ENCODE measurements around the gene CAMTA1. TPM values are rescaled to one million over a fixed set of nuclear protein-coding genes. Genes with fewer than 3 reads are reported as not detected.

CAMTA1 gene
- total RNA-seq, 1 donor from 2014 or later = 79.3 TPM

DNA sequence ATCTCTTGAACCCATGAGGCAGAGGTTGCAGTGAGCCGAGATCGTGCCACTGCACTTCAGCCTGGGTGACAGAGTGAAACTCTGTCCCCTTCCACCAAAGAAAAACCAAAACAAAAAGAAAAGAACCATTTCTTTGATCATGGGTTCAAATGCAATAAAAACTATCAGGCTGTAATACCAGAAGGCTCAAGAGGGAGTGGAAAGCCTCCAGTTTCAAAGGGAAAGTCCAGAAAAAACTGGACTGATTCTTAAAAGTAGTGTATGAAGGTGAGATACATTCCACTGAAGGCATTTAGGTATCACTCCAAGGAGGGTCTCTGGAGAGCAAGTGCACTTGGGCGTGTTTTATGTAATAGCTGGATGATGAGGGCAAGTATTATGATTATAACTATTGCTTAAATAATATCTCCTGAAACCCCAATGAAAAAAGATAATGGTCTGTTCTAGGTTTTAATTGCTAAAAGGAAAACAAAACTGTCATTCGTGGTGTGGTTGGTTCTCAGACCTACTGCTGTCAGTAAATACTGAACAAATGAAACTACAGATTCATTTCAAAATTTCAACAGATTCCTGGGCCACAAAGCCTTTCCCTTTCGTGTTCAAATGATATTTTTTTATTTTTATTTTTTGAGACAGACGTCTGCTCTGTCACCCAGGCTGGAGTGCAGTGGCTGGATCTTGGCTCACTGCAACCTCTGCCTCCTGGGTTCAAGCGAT is 6.0 kb upstream of the CAMTA1 start:
- DNase-seq (ENCODE audit: low read depth) = no peak

DNA sequence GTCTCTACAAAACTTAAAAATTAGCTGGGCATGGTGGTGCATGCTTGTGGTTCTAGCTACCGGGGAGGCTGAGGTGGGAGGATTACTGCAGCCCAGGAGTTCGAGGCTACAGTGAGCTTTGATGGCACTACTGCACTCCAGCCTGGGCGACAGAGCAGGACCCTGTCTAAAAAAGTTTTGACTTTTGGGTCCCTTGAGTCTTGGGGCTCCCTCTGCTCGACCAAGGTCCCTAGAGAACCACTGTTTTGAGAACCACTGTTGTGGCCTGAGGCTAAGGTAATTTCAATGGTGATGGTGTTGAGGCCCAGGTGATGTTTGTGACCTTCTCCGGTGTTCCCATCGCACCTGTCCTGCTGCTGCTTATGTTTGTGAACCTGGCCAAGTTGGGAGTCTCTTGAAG is 3.1 kb upstream of the CAMTA1 start:
- no peak for DNase-seq (ENCODE audit: low read depth)

DNA sequence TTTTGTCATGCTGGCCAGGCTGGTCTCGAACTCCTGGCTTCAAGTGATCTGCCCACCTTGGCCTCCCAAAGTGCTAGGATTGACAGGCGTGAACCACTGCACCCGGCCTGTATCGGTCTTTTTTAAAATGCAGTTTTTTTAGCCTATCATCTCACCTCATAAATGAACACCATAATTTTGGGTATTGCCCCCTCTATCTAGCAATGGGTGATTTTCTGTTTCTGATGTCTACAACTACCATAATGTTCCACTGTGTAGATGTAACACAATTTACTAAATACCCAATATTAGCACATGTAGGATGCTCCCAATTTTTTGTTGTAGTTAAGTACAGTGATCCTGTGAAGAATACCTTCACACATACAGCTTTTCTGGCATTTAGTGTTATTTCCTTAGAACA is 2.0 kb upstream of the CAMTA1 start:
- DNase-seq (ENCODE audit: low read depth) = no peak

DNA sequence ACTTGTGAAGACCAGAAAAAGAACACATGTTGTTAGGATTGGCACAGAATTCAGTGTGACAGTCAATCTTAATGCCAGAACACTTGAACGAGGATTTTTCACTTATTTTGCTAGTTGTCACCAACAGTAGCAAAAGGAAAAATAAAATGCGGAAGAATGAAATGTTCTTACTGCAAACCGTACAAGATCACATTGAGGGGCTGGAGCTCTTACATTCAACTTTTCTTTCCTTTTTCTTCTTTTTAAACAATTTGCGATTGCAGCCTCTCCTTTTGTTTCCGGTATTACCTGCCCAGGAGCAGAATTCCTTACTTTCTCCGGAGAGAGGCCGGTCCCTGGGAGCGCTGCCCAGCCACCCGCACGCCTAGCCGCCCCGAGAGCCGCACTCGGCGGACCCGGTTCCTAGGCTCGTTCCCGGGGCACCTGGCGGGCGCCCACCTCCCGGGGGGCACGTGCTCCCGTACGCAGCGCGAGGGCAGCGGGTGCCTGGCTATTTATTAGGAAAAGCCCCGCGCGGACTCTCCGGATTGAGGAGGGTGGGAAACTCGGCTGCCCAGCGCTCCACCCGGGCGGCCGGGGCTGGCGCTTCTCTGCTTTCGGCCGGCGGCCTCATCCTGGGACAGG is 1.2 kb upstream of the CAMTA1 start:
- peak; percentile 30 for DNase-seq (ENCODE audit: low read depth)

- peak; percentile 100 for DNase-seq (ENCODE audit: low read depth)
These were observed 515 bp upstream of the CAMTA1 start for GRCh38 chr1:6784560-6785317.

- DNase-seq (ENCODE audit: low read depth) = no peak
These were observed 663 bp downstream of the CAMTA1 start for GRCh38 chr1:6785728-6786505.

DNA sequence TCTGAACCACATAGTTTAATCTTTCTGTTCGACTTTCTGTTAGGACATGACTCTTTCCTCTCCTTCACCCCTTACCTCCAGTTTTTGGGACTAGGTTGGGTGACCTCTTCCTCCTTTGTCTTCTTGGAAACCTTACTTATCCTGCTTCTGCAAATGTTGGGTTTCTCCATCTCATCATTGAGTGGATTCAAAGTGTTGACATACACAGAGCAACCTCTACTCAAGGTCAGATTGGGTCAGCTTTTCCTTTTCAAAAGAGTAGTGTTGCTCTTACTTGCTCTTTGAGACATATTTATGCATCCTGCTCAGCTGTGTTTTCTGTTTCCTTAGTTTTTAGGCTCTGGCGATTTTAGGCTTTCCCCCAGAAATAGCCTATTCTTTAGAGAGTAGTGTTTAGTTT is 3.7 kb downstream of the CAMTA1 start:
- DNase-seq (ENCODE audit: low read depth) = no peak

GRCh38 chr1:6790146-6790545 is 4.9 kb downstream of the CAMTA1 start:
- no peak for DNase-seq (ENCODE audit: low read depth)

GRCh38 chr1:6794164-6794563 is 8.9 kb downstream of the CAMTA1 start:
- DNase-seq (ENCODE audit: low read depth) = peak; percentile 70

DNA sequence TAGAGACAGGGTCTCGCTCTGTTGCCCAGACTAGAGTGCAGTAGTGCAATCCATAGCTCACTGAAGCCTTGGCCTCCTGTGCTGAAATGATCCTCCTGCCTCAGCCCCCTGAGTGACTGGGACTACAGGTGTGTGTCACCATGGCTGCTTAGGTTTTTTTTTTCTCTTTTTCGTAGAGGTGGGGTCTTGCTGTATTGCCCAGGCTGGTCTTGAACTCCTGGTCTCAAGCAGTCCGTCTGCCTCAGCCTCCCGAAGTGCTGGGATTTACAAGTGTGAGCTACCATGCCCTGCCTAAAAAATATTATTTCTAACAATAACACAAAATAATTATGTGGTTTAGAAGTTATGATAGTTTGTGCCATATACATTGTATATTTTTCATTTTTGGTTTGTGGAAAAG is 9.9 kb downstream of the CAMTA1 start:
- DNase-seq (ENCODE audit: low read depth) = no peak

DNA sequence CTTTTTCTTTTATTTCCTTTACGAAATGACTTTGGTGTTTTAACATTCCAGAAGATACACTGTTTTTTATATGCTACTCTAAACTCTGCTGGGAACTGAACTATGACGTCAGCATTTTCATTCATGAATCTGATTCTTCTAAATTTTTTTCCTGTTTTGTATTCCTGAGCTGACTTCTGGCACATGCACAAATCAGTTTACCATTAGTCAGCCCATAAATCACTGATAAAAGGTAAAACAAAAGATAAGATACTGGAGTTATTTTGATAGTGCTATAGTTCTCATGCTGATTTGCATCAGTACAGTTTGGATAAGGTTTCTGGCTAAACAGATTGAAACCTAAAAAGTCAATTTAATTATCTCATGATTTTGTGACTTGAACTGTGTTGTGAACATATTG is 10.4 kb downstream of the CAMTA1 start:
- DNase-seq (ENCODE audit: low read depth) = peak; percentile 38

GRCh38 chr1:6796095-6796494 is 10.8 kb downstream of the CAMTA1 start:
- no peak for DNase-seq (ENCODE audit: low read depth)

DNA sequence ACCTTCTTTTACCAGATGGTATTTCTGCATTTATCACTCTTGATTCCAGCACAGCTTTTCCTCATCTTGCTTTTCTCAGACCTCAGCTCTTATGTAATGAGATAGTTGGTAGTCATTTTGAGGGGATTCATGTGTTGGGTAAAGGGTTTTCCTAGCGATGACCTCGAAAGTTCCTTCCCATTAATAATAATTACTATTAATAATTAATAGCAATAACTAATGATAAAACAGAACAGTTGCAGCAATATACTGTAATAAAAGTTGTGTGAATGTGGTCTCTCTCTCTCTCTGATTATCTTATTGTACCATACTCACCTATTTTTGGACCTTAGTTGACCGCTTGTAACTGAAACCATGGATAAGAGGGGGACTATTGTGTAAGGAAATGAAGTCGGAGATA is 14.2 kb downstream of the CAMTA1 start:
- DNase-seq (ENCODE audit: low read depth) = no peak

- peak; percentile 59 for DNase-seq (ENCODE audit: low read depth)
These were observed 15.5 kb downstream of the CAMTA1 start for GRCh38 chr1:6800745-6801144.

GRCh38 chr1:6801199-6801598 is 15.9 kb downstream of the CAMTA1 start:
- DNase-seq (ENCODE audit: low read depth) = no peak

DNA sequence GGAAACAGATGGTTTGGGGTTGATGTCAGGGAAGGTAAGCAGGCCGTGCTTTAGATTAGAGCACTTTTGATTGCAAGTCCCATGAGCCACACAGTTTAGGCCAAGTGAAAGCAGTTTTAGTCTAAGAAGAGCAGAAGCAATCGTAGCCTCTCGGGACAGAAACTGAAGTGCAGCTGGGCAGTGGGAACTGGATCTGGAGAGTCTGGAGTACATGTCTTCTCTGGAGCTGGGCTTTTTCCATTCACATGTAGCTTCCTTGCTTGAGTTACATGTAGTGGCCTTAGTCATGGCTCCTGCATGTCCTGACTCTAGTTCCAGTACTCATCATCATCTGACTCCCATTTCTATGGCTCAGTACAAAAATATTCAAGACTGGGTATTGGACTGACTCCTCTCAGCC is 16.7 kb downstream of the CAMTA1 start:
- peak; percentile 56 for DNase-seq (ENCODE audit: low read depth)

DNA sequence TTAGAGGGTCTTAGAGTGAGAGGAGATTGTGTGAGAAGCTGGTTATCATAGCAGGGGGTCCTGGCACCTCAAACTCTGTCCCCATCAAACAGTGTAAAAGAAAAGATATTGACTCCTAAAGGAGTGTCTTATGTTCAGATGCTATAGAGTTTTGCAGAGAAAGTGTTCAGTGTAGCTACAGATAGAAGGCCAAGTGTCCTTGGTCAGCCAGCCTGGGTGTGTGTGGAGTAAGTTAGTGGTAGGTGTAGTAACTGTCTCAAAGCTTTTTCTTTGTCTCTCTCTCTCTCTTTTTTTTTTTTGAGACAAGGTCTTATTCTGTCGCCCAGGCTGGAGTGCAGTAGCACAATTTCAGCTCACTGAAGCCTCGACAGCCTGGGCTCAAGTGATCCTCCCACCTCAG is 17.2 kb downstream of the CAMTA1 start:
- DNase-seq (ENCODE audit: low read depth) = no peak

DNA sequence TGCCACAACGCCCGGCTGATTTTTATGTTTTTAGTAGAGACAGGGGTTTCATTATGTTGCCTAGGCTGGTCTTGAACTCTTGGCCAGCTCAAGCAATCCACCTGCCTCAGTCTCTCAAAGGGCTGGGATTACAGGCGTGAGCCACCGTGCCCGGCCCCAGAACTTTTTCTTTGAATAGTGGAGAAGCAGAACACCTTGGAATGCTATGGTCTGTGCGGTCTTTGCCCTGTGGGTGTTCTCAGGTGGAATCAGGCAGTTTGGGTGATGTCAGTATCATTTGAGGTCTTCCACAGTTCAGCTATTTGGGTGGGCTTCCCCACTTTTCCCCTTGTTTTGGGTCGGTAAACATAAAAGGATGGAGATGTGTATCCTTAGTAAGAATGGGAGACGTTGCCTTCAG is 17.6 kb downstream of the CAMTA1 start:
- DNase-seq (ENCODE audit: low read depth) = no peak

- DNase-seq (ENCODE audit: low read depth) = peak; percentile 54
These were observed 18.1 kb downstream of the CAMTA1 start for GRCh38 chr1:6803357-6803756.

GRCh38 chr1:6805004-6805416 is 19.8 kb downstream of the CAMTA1 start:
- DNase-seq (ENCODE audit: low read depth) = no peak

DNA sequence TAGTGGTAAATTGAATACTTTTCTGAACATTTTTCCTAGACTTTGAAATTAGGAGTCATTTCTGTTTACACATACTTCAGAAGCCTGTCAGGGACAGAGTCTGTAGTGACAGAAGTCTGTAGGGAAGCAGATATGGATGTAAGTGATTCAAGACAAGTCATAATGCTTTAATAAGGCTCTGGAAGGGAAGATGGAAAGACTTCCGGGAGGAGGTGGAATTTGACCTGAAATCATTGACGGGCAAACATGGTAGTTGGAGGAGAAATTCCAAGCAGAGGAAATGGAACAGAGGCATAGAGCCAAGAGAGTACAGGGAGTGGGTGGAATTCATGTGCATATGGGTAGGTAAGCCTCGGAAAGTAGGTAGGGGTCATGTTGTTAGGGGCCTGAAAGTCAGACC is 22.5 kb downstream of the CAMTA1 start:
- DNase-seq (ENCODE audit: low read depth) = peak; percentile 31

GRCh38 chr1:6809461-6809860 is 24.2 kb downstream of the CAMTA1 start:
- no peak for DNase-seq (ENCODE audit: low read depth)
